ENCODE results near the gene GPR63. TPM values are rescaled to one million over a fixed set of nuclear protein-coding genes. Genes with fewer than 3 reads are reported as not detected.

GPR63 gene, protein sequence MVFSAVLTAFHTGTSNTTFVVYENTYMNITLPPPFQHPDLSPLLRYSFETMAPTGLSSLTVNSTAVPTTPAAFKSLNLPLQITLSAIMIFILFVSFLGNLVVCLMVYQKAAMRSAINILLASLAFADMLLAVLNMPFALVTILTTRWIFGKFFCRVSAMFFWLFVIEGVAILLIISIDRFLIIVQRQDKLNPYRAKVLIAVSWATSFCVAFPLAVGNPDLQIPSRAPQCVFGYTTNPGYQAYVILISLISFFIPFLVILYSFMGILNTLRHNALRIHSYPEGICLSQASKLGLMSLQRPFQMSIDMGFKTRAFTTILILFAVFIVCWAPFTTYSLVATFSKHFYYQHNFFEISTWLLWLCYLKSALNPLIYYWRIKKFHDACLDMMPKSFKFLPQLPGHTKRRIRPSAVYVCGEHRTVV
- under 0.01 and 0.13 TPM in 2 replicates for total RNA-seq

DNA sequence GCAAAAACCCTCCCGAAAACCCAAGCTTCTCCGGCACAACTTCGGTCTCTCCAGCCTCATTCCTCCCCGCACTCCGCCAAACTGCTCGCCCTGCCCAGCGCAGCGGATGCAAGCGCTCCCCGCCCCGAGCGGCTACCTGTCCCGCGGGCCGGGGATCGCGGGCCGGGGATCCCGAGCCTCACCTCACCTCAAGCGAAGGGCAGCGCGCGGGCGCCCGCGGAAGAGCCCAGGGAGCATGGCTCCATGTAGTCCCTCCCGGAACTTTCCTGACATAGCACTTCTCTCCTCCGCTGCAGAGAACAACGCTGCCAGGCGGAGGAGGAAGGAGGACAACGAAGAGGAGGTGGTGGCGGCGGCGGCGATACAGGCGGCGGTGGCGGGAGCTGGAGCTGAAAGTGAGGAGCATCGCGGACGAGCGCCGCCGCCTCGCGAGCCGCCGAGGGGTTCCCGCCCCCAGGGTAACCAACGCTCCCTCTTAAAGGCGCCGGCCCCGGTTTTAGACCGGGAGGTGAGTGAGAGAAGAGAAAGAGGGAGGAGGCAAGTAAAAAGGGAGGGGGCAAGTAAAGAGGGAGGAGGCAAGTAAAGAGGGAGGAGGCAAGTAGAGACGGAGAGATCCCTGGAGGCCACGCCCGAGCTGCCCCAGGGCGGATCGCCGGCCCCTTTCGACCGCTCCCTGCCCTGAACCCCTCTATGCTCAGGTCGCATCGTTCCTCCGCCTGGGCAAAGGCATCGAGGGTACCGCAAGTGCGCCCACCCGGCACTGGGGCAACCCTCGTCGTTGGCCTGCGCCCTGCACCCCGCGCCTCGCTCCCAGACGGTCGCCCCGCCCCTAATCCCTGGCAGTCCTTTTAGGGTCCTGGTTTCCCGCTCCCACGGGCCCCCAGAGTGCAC is at the start of gene GPR63:
Gene GPR63 (minus strand): TSS at position 397 of the 891 bp plus-strand sequence. CDS start 37,746 bp downstream, outside the sequence.

Other genes starting within 250 kb of the GPR63 start
- 5.5 and 9.3 TPM in 2 replicates for gene NDUFAF4, start 60.4 kb upstream of the GPR63 start, total RNA-seq
- gene KLHL32, start 87.3 kb upstream of the GPR63 start, total RNA-seq = not detected in 2 replicates